A549 (cell line): ENCODE measurements around the gene FOSL2.

Experiments
- HOXA7 ChIP-seq: fragments of 250-450 bp; sonication (Bioruptor Pico); IDR thresholded peaks from 2 replicates; pipeline ENCODE4 v1.5.0; 2020; ENCODE audit warnings: mild to moderate bottlenecking, moderate library complexity
- JUNB ChIP-seq: fragments of >200 bp; sonication (Bioruptor Twin); formaldehyde crosslinking; IDR thresholded peaks from 2 replicates; pipeline ENCODE4 v1.6.1; 2016
- MAFK ChIP-seq: fragments of 450-650 bp; IDR thresholded peaks from 2 replicates; pipeline ENCODE4 v1.6.1; 2014; ENCODE audit not compliant: partially characterized antibody
- POLR2A ChIP-seq: IDR thresholded peaks from 2 replicates; pipeline ENCODE4 v1.6.1; 2012; ENCODE audit warnings: mild to moderate bottlenecking, low read length
- REST ChIP-seq: fragments of 200-600 bp; sonication (generic); IDR thresholded peaks from 2 replicates; pipeline ENCODE4 v1.6.1; 2016; ENCODE audit warnings: antibody characterized with exemption, mild to moderate bottlenecking, moderate library complexity
- RFX5 ChIP-seq: fragments of 450-650 bp; IDR thresholded peaks from 2 replicates; pipeline ENCODE4 v1.7.1; 2014; ENCODE audit warnings: antibody characterized with exemption, mild to moderate bottlenecking, moderate library complexity
- ZFP36 ChIP-seq: fragments of 450-650 bp; IDR thresholded peaks from 2 replicates; pipeline ENCODE4 v1.6.1; 2014; ENCODE audit warnings: borderline replicate concordance; ENCODE audit not compliant: partially characterized antibody
- TF ChIP-seq, protein P1 (sequence below): fragments of >200 bp; sonication (Bioruptor Twin); formaldehyde crosslinking; IDR thresholded peaks from 3 replicates; pipeline ENCODE4 v1.5.1; 2016
- TF ChIP-seq, protein P2 (sequence below): fragments of 450-650 bp; IDR thresholded peaks from 2 replicates; pipeline ENCODE4 v1.6.1; 2014; ENCODE audit warnings: antibody characterized with exemption

GRCh38 chr2:28447943-28448792, 55.5 kb downstream of the FOSL2 start:
- TF ChIP-seq, protein P1, sequence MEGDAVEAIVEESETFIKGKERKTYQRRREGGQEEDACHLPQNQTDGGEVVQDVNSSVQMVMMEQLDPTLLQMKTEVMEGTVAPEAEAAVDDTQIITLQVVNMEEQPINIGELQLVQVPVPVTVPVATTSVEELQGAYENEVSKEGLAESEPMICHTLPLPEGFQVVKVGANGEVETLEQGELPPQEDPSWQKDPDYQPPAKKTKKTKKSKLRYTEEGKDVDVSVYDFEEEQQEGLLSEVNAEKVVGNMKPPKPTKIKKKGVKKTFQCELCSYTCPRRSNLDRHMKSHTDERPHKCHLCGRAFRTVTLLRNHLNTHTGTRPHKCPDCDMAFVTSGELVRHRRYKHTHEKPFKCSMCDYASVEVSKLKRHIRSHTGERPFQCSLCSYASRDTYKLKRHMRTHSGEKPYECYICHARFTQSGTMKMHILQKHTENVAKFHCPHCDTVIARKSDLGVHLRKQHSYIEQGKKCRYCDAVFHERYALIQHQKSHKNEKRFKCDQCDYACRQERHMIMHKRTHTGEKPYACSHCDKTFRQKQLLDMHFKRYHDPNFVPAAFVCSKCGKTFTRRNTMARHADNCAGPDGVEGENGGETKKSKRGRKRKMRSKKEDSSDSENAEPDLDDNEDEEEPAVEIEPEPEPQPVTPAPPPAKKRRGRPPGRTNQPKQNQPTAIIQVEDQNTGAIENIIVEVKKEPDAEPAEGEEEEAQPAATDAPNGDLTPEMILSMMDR, result no peak
- TF ChIP-seq ZFP36 (no peak), REST (no peak), MAFK (no peak), HOXA7 (CRISPR knock-in tag) (no peak), POLR2A (no peak), JUNB (peak; percentile 51; the same call in 1 of the 2 replicates), RFX5 (no peak)
- TF ChIP-seq, protein P2, sequence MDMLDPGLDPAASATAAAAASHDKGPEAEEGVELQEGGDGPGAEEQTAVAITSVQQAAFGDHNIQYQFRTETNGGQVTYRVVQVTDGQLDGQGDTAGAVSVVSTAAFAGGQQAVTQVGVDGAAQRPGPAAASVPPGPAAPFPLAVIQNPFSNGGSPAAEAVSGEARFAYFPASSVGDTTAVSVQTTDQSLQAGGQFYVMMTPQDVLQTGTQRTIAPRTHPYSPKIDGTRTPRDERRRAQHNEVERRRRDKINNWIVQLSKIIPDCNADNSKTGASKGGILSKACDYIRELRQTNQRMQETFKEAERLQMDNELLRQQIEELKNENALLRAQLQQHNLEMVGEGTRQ, result no peak
